KOPT-K1 (cell line): ENCODE results near the gene C1orf116.

Experiments used
- H3K27ac ChIP-seq: fragments of 200-600 bp; sonication (generic); 2 replicates; pipeline ENCODE4 v1.5.1; 2016; ENCODE audit warnings: antibody characterized with exemption, mild to moderate bottlenecking, low read depth, low read length; ENCODE audit not compliant: poor library complexity, severe bottlenecking
- H3K36me3 ChIP-seq: fragments of 200-600 bp; sonication (generic); 2 replicates; pipeline ENCODE4 v1.5.1; 2017; ENCODE audit warnings: antibody characterized with exemption, mild to moderate bottlenecking, low read length, moderate library complexity; ENCODE audit not compliant: insufficient read depth
- H3K9me3 ChIP-seq: fragments of 200-600 bp; sonication (generic); 2 replicates; pipeline ENCODE4 v1.5.1; 2017; ENCODE audit warnings: antibody characterized with exemption, low read length, mild to moderate bottlenecking; ENCODE audit not compliant: insufficient read depth, poor library complexity, severe bottlenecking

Gene C1orf116

DNA sequence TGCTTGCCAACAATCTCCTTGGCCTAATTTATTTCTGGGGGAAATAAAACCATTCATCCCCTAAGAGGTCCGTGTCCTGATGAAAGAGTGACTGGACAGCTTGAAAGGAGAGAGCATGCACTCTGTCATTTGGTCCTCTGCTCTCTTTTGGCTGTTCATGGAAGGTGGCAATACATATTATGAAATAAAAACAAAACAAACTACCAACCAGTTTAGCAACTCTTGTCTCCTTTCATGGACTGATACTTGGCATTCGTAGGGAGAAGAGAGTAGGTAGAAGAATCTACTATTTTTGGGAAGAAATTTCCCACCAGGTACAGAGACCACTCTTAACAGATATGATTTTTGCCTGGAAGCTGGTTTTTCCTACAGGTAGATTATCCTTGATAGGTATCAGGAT lies 746 bp upstream of the C1orf116 start:
- no peaks in the 10 kb centered on the region for H3K9me3 ChIP-seq
- no peaks in the 10 kb centered on the region for H3K36me3 ChIP-seq
- no peak overlapping the region for H3K27ac ChIP-seq

DNA sequence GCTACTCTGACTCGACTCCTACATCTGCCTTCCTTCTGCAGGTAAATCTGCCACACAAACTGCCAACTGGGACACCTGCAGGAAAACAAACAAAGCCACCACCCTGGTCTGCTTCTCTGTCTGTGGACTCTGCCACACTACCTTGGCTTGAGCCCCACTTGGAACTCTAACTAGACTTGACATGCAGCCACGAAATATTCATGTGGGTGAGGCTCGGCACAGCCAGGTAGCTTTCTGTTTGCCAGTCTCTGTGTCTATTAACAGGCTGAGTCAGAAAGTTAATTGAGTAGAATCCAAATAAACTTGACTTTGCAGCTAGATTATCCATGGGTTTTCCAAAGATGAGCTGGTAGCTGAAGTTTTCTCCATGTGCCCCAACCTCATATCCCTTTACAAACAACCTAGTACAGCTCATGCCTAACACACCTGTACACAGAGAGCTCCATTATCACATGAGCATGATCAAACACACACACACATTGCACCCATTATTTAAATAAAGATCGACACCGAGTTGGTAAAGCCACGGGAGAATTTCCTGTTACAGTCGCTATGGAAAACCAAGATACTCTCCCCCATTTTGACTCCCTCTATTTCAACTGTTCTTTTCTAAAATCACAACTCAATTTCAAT lies 808 bp downstream of the C1orf116 start:
- H3K27ac ChIP-seq: no peak overlapping the region
- no peaks in the 10 kb centered on the region for H3K9me3 ChIP-seq

DNA sequence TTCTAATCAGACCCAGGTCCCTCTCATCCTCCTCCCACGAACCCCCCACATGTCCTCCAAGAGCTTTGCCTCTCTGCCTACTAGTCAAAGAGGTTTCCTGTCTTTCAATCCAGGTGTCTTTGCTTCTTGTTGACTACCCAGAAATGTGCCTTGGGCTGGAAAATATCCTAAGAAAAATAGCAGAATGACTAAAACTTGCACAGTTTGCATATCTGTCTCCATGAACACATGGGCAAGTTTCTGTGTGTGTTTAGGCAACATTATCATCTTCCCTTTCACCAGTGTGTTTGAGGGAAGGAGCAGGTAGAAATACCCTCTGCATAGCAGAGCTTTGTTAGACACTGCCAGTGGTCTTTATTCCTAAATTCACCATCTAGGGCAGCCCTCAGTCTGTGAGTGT lies 1.5 kb downstream of the C1orf116 start:
- no peak overlapping the region for H3K27ac ChIP-seq

More for the DNA sequence above, 808 bp downstream of the C1orf116 start:
- no peaks in the 10 kb centered on the region for H3K36me3 ChIP-seq

DNA sequence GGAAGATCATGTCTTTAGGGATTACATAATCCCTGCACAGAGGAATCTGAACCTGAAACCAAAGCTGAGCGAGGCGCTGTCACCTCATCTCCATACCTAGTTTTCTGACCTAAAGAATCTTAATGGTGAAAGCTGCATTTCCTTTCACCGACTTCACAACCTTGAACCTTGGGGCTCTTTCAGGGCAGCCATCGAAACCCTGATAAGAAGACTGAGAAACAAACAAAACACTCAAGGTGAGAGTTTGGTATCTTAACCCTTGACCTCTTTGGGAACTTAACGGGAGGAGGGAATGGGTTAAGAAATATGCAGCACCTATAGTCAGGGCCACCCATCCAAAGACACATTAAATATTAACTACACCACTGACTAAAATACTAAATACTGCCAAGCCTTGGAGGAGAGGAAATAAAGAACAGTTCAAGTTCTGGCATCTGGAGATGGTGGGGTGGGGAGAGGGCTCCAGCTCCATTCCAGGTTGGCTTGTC lies 2.0 kb downstream of the C1orf116 start:
- no peaks in the 10 kb centered on the region for H3K36me3 ChIP-seq
- no peak overlapping the region for H3K27ac ChIP-seq
- H3K9me3 ChIP-seq: no peaks in the 10 kb centered on the region

More for the DNA sequence above, 1.5 kb downstream of the C1orf116 start:
- Histone ChIP-seq H3K9me3 (no peaks in the 10 kb centered on the region), H3K36me3 (no peaks in the 10 kb centered on the region)

DNA sequence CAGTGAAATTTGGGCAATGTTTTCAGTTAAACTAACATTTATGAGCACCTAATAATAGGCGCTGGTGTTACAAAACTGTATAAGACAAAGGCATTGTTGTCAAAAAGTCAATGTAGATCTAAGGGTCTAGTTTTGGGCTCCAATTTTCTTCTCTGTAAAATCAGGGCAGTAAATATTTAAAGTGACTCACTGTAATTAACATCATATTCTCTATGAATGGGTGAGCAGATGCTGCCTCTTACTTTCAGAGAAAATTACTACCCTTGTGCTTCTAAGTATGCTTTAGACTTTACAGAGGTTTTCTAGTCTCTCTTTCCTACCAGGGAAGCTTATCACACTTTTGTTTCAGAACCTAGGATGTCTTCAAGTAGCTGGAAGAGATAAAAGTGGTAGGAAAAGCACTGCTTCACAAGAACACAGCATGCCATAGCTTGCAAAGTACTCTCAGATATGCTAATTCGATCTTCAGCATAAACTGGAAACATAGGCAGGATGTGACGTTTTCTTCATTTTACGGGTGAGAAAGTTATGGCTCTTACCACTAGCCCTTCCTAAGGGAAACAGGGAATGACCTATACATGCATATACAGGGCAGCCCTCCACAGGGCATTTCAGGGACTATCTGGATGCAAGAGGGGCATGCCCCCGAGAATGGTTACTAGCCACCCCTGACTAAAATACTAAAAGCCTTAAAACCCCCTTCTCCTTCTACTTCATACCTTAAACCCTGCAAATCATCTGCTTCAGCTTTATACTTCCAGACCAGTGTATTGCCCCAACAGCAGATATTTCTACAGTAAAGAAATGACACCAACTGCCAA lies 2.6 kb downstream of the C1orf116 start:
- Histone ChIP-seq H3K9me3 (no peaks in the 10 kb centered on the region), H3K27ac (no peak overlapping the region), H3K36me3 (no peaks in the 10 kb centered on the region)

DNA sequence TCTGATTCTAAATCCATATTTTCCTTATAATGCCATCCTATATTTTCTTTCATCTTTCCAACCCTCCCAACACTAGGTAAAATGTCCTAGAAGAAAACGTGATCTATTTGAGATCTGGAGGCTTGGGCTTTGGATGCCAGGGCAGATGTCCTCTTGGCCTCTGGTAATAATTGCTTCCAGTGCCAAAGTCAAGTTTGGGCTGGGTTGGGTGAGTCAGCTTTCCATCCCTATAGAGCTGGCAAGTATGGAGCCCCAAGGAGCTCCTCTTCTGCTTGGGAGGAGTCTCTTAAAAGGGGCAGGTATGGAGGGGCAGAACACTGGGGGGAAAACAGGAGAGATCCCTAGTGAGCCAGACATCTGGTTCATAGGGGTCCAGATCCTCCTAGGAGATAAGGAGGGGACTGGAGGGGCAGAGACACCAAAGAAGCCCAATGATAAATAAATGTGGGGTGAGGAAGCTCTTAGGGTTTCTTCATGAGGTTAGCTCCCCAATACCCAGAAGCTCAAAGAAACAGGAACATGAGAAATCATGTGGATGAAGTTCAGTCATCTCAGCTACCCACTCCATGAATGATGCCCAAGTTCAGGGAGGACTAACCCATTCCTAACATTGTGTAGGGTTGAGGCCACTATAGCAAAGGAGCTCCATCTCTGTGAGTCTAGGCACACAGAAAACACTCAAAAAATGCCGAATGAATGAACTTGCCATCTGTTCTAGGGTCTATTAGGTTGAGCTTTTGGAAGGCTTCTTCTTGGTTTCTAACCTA lies 3.5 kb downstream of the C1orf116 start:
- no peaks in the 10 kb centered on the region for H3K9me3 ChIP-seq
- H3K27ac ChIP-seq: no peak overlapping the region
- H3K36me3 ChIP-seq: no peaks in the 10 kb centered on the region

DNA sequence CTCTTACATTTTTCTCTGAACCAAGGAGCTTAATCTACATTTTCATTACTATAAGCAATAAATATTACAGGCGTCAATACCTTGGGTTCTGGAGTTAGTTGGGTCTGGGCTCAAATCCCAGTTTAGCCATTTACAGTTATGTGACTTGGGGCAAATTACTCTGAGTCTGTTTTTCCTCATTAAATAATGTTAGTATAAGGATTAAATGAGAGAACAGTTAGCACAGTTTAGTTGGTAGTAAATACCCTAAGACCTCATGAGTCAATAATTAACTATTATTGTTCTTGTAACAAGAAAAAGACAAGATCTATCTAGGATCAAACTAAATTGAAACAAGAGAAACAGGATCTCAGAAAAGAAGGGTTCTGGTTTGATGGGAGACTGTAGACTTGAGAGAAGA lies 4.6 kb downstream of the C1orf116 start:
- no peaks in the 10 kb centered on the region for H3K9me3 ChIP-seq
- no peaks in the 10 kb centered on the region for H3K36me3 ChIP-seq
- H3K27ac ChIP-seq: no peak overlapping the region

DNA sequence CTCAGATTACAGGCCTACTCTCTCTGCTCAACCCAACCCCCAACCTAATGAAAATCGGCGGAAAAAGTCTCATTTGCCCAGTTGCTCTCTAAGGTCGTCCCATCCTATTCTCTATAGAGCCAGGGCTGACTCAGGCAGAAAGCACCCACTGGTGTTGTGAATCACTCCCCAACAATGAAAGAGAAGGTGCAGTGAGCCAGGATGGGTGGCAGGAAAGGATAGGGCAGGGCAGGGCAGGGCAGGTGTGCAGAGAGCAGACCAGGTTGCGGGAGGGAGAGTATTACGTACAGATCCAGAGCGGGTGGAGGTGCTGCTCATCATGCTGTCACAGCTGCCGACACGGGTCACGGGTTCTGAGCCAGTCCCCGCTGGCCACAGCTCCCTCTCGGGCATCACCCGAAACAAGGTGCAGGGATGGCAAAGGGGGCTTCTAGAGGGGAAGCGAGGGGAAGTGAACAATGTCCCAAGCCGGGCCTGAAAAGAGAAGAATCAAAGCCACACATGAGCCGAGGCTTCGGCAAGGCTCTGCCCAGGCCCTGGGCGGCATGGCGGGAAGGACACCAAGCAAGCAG lies 5.3 kb downstream of the C1orf116 start:
- Histone ChIP-seq H3K27ac (no peak overlapping the region), H3K9me3 (no peaks in the 10 kb centered on the region), H3K36me3 (no peaks in the 10 kb centered on the region)

DNA sequence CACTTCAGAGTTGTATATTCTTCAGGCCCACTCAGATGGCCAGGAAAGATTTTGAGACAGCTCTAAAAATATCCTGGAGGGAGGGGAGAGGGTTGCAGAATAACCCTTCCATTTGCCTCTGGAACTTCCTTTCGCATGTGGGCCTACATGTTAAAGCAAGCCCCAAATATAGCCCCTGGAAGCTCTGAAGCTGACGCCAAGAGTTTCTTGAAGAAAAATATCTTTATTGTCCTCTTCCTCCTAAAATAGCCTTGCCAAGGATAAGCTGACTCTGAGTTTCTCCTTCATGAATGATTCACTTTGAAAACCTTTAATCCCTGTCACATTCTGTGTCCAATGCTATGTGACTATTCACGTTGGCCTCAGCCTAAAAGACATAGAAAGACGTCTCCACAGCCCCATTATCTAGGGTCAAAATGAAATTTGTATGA lies 6.4 kb downstream of the C1orf116 start:
- Histone ChIP-seq H3K27ac (no peak overlapping the region), H3K36me3 (no peaks in the 10 kb centered on the region), H3K9me3 (no peaks in the 10 kb centered on the region)

DNA sequence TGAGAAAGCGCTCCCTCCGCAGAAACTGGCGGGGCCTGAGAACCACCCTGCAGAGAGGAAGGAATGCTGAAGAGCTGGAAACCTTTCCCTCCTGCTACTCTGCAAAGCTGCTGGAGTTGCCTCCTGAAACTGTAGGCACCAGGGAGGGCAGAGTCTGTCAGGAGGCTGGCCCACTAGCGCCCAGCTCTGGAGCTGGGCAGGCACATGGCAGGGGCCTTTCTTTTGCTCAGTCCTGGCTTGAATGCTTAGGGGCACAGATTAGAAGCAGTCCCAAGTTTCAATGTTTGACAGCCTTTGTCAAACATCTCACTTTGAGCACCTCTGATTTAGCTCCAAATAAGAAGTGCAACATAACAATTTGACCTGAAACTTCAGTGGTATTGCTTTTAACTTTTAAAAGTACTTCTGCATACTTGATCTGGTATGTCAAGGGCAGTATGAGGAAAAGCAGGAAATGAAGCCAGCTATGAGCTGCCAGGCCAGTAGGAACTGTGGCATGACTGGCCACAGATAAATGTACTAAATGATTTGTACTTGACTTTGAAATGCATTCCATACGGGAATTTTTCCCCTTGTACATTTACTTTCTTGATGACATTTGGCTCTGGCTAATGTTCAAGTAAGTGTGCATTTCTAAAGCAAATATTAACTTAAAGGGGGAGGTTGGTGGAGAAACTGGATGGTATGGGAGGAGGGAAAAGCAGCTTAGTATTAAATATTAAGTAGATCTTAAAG lies 7.2 kb downstream of the C1orf116 start:
- Histone ChIP-seq H3K27ac (no peak overlapping the region), H3K9me3 (no peaks in the 10 kb centered on the region), H3K36me3 (no peaks in the 10 kb centered on the region)

DNA sequence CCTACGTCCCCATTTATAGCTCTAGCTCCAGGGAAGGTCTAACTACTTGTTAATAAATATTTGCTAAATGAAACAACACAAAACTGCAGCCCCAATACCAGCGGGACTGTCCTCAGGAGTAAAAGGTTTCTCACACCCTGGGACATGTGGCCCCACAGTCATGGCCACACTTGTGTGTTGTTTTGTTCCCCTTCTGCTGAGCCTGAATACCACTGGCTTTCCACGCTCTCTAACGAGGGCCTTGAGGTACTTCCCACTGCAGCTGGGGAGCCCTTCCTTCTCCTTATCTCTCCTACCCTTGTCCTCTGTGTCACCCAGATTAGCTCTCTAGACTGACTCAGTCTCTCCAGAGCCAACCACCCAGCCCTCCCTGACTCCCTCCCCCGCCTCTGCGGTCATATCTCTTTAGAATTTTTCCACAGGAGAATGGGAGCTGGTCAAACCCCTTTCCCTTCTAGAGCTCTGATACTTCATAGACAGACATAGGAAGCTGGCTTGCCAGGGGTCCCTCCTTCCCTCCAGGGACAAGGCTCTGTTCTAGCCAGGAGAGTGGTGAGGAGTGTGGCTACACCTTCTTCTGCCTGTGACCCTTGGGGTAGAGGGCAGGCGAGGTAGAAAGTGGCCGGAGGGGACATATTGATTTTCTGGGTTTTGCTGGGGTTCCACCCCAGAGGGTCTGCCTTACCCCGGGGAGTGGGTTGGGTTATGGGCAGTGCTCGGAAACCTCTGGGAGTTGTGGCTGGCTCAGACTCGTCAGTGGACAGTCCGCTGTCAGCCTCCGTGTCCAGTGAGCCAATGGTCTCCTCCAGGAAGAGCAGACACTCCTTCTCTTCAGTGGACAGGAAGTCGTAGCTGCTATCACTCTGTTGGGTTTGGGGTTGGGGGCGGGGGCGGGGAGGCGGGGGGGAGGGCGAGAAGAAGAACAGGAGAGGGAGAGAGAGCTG lies 8.1 kb downstream of the C1orf116 start:
- Histone ChIP-seq H3K9me3 (no peaks in the 10 kb centered on the region), H3K27ac (no peak overlapping the region), H3K36me3 (no peaks in the 10 kb centered on the region)

DNA sequence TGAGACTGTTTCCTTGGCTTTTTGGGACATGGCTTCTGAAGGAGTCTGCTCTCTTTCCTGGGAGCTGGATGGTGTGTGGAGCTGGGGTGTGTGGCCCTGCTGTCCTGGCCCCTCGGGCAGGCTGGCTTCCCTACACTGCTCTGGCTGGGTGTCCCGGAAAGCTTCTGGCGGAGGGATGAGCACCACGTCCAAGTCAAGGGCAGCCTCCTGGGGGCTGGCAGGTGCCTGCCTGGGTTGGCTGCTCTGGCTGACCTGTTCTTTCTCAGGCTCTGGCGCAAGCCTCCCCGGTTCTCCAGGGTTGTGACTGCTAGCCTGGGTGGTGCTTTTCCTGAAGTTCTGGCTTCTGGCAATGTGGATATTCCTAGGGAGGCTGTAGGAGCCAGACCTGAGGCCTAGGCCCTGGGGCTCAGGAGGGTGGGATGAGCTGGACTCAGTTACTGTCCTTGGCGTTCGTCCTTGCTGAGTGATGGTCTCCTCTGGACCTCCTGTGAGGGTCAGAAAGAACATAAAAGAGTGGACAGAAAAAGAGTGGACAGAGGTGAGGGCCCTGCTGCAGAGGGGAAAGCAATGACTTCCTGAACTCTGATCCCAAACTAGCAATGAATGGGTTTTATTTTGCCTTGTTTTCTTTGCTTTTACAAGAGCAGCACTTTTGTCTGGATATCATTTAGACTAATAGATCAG lies 9.4 kb downstream of the C1orf116 start:
- Histone ChIP-seq H3K36me3 (no peaks in the 10 kb centered on the region), H3K9me3 (no peaks in the 10 kb centered on the region), H3K27ac (no peak overlapping the region)

DNA sequence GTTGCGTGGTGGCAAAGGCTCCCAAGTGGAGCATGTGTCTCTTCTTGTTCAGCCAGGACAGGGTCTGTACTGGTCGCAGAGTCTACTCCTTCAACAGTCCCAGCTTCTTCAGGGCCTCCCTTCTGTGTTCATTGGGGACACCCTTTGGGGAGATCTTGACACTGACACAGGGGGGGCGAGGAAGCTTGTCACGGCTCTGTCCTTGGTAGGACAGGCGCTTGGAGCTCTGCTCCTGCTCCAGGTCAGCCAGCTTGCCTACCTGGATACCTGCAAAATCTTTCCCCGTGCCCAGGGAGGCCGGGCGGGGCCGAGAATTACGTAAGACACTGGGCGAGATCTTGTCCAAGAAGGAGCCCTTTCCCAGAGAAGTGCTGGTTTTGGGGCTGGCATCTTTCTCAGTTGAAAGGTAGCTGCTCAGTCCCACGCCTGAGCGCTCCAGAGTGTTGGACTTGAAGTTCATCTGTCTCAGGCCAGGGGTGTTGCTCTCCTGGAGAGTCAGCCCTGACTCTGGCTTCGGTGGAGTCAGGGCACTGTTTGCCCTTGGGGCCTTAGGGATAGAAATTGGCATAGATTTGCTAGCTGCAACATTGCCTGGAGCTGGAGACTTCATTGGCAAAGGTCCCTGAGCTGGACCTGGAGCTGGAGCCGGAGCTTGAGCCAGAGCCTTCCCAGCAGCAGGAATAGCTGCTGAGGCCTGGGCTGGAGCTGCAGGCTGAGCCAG lies 10.5 kb downstream of the C1orf116 start:
- Histone ChIP-seq H3K9me3 (no peaks in the 10 kb centered on the region), H3K36me3 (no peaks in the 10 kb centered on the region), H3K27ac (no peak overlapping the region)
